ENCODE results near the gene SDK2.

DNA sequence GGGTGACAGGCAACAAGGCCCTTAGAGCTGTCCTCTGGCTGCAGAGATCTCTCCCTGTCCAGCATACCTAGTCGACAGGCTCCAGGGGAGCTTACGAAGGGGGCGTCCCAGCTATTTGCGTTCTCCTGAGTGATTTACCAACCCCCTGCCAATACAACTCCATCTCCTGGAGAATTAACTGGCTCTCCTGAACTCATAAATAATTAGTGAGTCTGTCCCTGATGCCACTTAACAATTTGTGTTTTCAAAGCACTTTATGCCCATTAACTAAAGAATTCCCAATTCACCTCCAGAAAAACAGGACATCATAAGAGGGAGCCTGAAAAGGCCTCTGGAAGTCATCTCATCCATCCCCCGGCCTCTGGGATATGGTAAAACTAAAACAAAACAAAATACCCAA is 26.7 kb downstream of the SDK2 start:
- no peak for TF ChIP-seq POLR2A (IDR thresholded peaks at IDR 0.05)
- TF ChIP-seq CTCF (IDR thresholded peaks at IDR 0.05): no peak

Measured in Peyer's patch (tissue), 4 donors.